ENCODE measurements around the gene EFCAB7.

Gene EFCAB7

DNA sequence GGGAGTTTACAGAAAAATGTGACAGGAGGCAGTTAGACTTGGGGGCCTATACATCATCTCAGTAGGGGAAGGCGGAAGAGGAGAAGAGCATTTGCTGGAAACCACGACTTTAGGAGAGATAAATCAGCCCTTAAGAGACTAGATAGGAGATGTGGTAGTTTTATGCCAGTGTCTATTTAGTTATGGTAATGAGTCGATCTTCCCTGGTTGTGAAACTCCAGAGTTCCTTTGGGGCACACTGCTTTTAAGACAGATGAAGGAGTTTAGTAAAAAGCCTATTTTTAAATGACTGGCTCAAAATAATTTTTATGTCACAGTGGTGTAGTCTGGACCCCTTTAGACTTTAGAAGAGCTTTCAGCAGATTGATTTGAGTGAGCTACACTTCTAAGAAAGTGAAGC lies 77.7 kb downstream of the EFCAB7 start:
- TF ChIP-seq TAF1 (IDR thresholded peaks at IDR 0.05; ENCODE audit: borderline replicate concordance, insufficient read depth, low read length) (no peak), REST (IDR thresholded peaks at IDR 0.05; ENCODE audit: insufficient read depth in 1 of 2, low read depth in 2 of 2, low read length in 2 of 2) (no peak), SIN3A (IDR thresholded peaks at IDR 0.05; ENCODE audit: borderline replicate concordance, insufficient read depth, low read length) (no peak), FOXP2 (optimal IDR thresholded peaks at IDR 0.05; ENCODE audit: borderline replicate concordance, extremely low read depth, extremely low read length, insufficient read depth) (no peak), POLR2AphosphoS5 (IDR thresholded peaks at IDR 0.05; ENCODE audit: low read depth, low read length) (no peak)

- TF ChIP-seq TAF1 (IDR thresholded peaks at IDR 0.05; ENCODE audit: borderline replicate concordance, insufficient read depth, low read length) (no peak), FOXP2 (optimal IDR thresholded peaks at IDR 0.05; ENCODE audit: borderline replicate concordance, extremely low read depth, extremely low read length, insufficient read depth) (no peak), SIN3A (IDR thresholded peaks at IDR 0.05; ENCODE audit: borderline replicate concordance, insufficient read depth, low read length) (no peak), POLR2AphosphoS5 (IDR thresholded peaks at IDR 0.05; ENCODE audit: low read depth, low read length) (no peak), REST (IDR thresholded peaks at IDR 0.05; ENCODE audit: insufficient read depth in 1 of 2, low read depth in 2 of 2, low read length in 2 of 2) (no peak)
Observed at GRCh38 chr1:63601463-63601862, 78.1 kb downstream of the EFCAB7 start.

- no peak for TF ChIP-seq POLR2AphosphoS5 (IDR thresholded peaks at IDR 0.05; ENCODE audit: low read depth, low read length)
Observed at GRCh38 chr1:63601912-63602311, 78.6 kb downstream of the EFCAB7 start.

- no peak for TF ChIP-seq POLR2AphosphoS5 (IDR thresholded peaks at IDR 0.05; ENCODE audit: low read depth, low read length)
- no peak for TF ChIP-seq TAF1 (IDR thresholded peaks at IDR 0.05; ENCODE audit: borderline replicate concordance, insufficient read depth, low read length)
- no peak for TF ChIP-seq REST (IDR thresholded peaks at IDR 0.05; ENCODE audit: insufficient read depth in 1 of 2, low read depth in 2 of 2, low read length in 2 of 2)
- TF ChIP-seq FOXP2 (optimal IDR thresholded peaks at IDR 0.05; ENCODE audit: borderline replicate concordance, extremely low read depth, extremely low read length, insufficient read depth): no peak
- no peak for TF ChIP-seq SIN3A (IDR thresholded peaks at IDR 0.05; ENCODE audit: borderline replicate concordance, insufficient read depth, low read length)
Observed at GRCh38 chr1:63602629-63603028, 79.3 kb downstream of the EFCAB7 start.

DNA sequence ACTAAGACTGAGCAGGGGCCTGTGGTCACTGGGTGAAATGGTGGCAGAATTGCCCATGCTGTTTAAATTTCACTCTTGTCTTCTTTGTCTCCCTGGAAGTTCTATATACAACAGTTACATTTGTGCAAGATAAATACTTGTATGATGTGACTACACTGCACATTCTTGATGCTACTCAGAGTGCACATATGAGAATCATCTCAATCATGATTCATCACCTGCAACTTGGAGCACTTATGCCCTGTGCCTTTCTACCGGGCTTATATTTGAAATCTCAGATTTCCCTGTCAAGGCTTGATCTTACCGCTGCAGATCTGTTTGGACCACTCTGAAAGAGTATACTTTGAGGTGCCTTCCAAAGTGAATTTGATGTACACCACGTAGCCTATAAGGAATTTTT lies 80.5 kb downstream of the EFCAB7 start:
- no peak for TF ChIP-seq FOXP2 (optimal IDR thresholded peaks at IDR 0.05; ENCODE audit: borderline replicate concordance, extremely low read depth, extremely low read length, insufficient read depth)
- no peak for TF ChIP-seq POLR2AphosphoS5 (IDR thresholded peaks at IDR 0.05; ENCODE audit: low read depth, low read length)
- no peak for TF ChIP-seq SIN3A (IDR thresholded peaks at IDR 0.05; ENCODE audit: borderline replicate concordance, insufficient read depth, low read length)
- TF ChIP-seq REST (IDR thresholded peaks at IDR 0.05; ENCODE audit: insufficient read depth in 1 of 2, low read depth in 2 of 2, low read length in 2 of 2): no peak
- TF ChIP-seq TAF1 (IDR thresholded peaks at IDR 0.05; ENCODE audit: borderline replicate concordance, insufficient read depth, low read length): no peak
